Measurements from ENCODE around the gene DLGAP3. TPM values are rescaled to one million over a fixed set of nuclear protein-coding genes. Genes with fewer than 3 reads are reported as not detected.

The DLGAP3 gene
- total and polyA plus RNA-seq, 2 of the 13 experiments (the other 11 are each of a cell fraction or from before 2014, with no cell fraction given) = 0.03 to 0.04 TPM

- TF ChIP-seq FOXP1 (IDR thresholded peaks at IDR 0.05) (no peak), FOXP1 (CRISPR knock-in tag; IDR thresholded peaks at IDR 0.05) (no peak), SUZ12 (IDR thresholded peaks at IDR 0.05; ENCODE audit: low read depth, low read length) (no peak), HMG20A (CRISPR knock-in tag; IDR thresholded peaks at IDR 0.05; ENCODE audit: borderline replicate concordance) (no peak), HHEX (CRISPR knock-in tag; IDR thresholded peaks at IDR 0.05) (no peak), ZNF792 (CRISPR knock-in tag; IDR thresholded peaks at IDR 0.05) (no peak), TERF1 (CRISPR knock-in tag; IDR thresholded peaks at IDR 0.05) (no peak), EEA1 (CRISPR knock-in tag; IDR thresholded peaks at IDR 0.05; ENCODE audit: borderline replicate concordance) (no peak), NR2F6 (IDR thresholded peaks at IDR 0.05) (no peak), NR2F6 (CRISPR knock-in tag; IDR thresholded peaks at IDR 0.05) (no peak)
- Histone ChIP-seq H4K20me1 (ENCODE audit: insufficient read depth, low read length) (no peaks in the 10 kb centered on the region), H3K27ac (ENCODE audit: extremely low read length, insufficient read depth, low read length) (no peak overlapping the region), H3K36me3 (replicated peaks in 1 of 2; ENCODE audit: control insufficient read depth in 1 of 2, insufficient read depth in 2 of 2, low read length in 2 of 2) (no peaks in the 10 kb centered on the region), H3K4me3 (replicated peaks in 1 of 3; ENCODE audit: insufficient read depth in 1 of 3, low read depth in 2 of 3, low read length in 3 of 3) (no peak overlapping the region), H2AFZ (ENCODE audit: low read length) (no peak overlapping the region), H3K79me2 (ENCODE audit: insufficient read depth, low read length) (no peaks in the 10 kb centered on the region), H3K9me3 (ENCODE audit: low read length) (no peaks in the 10 kb centered on the region), H3K27me3 (ENCODE audit: control insufficient read depth in 1 of 2, insufficient read depth in 2 of 2, low read length in 2 of 2) (no peaks in the 10 kb centered on the region), H3K4me1 (ENCODE audit: insufficient read depth, low read length) (no peaks in the 10 kb centered on the region), H3K9ac (ENCODE audit: insufficient read depth, low read depth, low read length) (no peak overlapping the region), H3K4me2 (ENCODE audit: low read depth, low read length) (no peak overlapping the region)
- DNase-seq (ENCODE audit: low spot score) (no peak), FAIRE-seq (no peak), ATAC-seq (no peak)
- ChIA-PET POLR2A (no interaction called here), CTCF (ENCODE audit: low intra/inter-chr PET ratio, low total read pairs) (no interaction called here)
- intact Hi-C loops (cut with micrococcal nuclease; ENCODE audit: unreplicated experiment) = no loop called here
- no TSS peak for BruUV-seq (replicated peaks)
- in situ Hi-C loops (cut with HindIII; ENCODE audit: extremely low pct_ligation_motif_present, low pct_unique_long_range_greater_than_20kb) = no loop called here
Measured at GRCh38 chr1:34816332-34816731, 113.1 kb downstream of the DLGAP3 start.

Other genes with a start within 250 kb of the DLGAP3 start
- gene GJB5, start 174.6 kb downstream of the DLGAP3 start, total RNA-seq (2016; rRNA removed; fragmentation: Illumina TruSeq; extraction: Trizol) = not detected in 2 replicates
- gene GJB5, start 174.6 kb downstream of the DLGAP3 start, polyA plus RNA-seq (2011; rRNA removed) = not detected in 2 replicates
- gene GJB4, start 169.9 kb downstream of the DLGAP3 start, total RNA-seq (2016; rRNA removed; fragmentation: Illumina TruSeq; extraction: Trizol) = not detected in 2 replicates
- gene GJB4, start 169.9 kb downstream of the DLGAP3 start, polyA plus RNA-seq (2011; rRNA removed) = not detected in 2 replicates
- not detected in 2 replicates for gene GJB3, start 148.4 kb downstream of the DLGAP3 start, total RNA-seq (2016; rRNA removed; fragmentation: Illumina TruSeq; extraction: Trizol)
- not detected in 2 replicates for gene GJB3, start 148.4 kb downstream of the DLGAP3 start, polyA plus RNA-seq (2011; rRNA removed)
- gene GJA4, start 136.7 kb downstream of the DLGAP3 start, total RNA-seq (2016; rRNA removed; fragmentation: Illumina TruSeq; extraction: Trizol) = not detected in 2 replicates
- gene GJA4, start 136.7 kb downstream of the DLGAP3 start, polyA plus RNA-seq (2011; rRNA removed) = not detected in 2 replicates
- 41.3 and 42.9 TPM in 2 replicates for gene SMIM12, start 69.9 kb downstream of the DLGAP3 start, total RNA-seq (2016; rRNA removed; fragmentation: Illumina TruSeq; extraction: Trizol)
- 20.1 and 22.2 TPM in 2 replicates for gene SMIM12, start 69.9 kb downstream of the DLGAP3 start, polyA plus RNA-seq (2011; rRNA removed)
- gene TMEM35B, start 55.7 kb upstream of the DLGAP3 start, total RNA-seq (2016; rRNA removed; fragmentation: Illumina TruSeq; extraction: Trizol) = 4.5 and 11.5 TPM in 2 replicates
- 23.3 and 26.0 TPM in 2 replicates for gene TMEM35B, start 55.7 kb upstream of the DLGAP3 start, polyA plus RNA-seq (2011; rRNA removed)
- 8.5 and 10.3 TPM in 2 replicates for gene ZMYM6, start 102.3 kb upstream of the DLGAP3 start, total RNA-seq (2016; rRNA removed; fragmentation: Illumina TruSeq; extraction: Trizol)
- gene ZMYM6, start 102.3 kb upstream of the DLGAP3 start, polyA plus RNA-seq (2011; rRNA removed) = 9.4 and 10.2 TPM in 2 replicates
- 16.2 and 22.8 TPM in 2 replicates for gene ZMYM1, start 149.7 kb upstream of the DLGAP3 start, total RNA-seq (2016; rRNA removed; fragmentation: Illumina TruSeq; extraction: Trizol)
- gene ZMYM1, start 149.7 kb upstream of the DLGAP3 start, polyA plus RNA-seq (2011; rRNA removed) = 8.5 and 10.0 TPM in 2 replicates

Measured in HepG2 (cell line).